CD4-positive, alpha-beta T cell (primary cell): Measurements from ENCODE around the gene BAZ2A. TPM values are rescaled to one million over a fixed set of nuclear protein-coding genes. Genes with fewer than 3 reads are reported as not detected.

Experiments
- ATAC-seq: fragments of 200-7000 bp; cut with Tn5 transposase; one replicate; pipeline ENCODE4 v1.10.0; 2022; ENCODE audit warnings: mild to moderate bottlenecking; ENCODE audit not compliant: poor library complexity
- CTCF ChIA-PET: fragments of 350-600 bp; sonication (Branson Sonifier 250); formaldehyde crosslinking; loops from one replicate; lab custom pipeline; 2021; ENCODE audit warnings: antibody characterized with exemption, inconsistent platforms; lab: Charles Lee
- POLR2A ChIA-PET: fragments of 350-600 bp; sonication (Branson Sonifier 250); formaldehyde crosslinking; loops from one replicate; lab custom pipeline; 2021; ENCODE audit warnings: antibody characterized with exemption, inconsistent platforms; lab: Charles Lee
- DNase-seq, 14 experiments: peaks; one replicate each; pipeline ENCODE4 v3.0.0-alpha.2; 2013 to 2020; ENCODE audit warnings: mixed read lengths in 2 of 14
- H3K27ac ChIP-seq, 2 donors: one replicate each; pipeline versions ENCODE4 v1.5.1 to v1.7.0; 2013; ENCODE audit warnings: low read length in 2 of 2, low read depth in 1 of 2, mild to moderate bottlenecking in 1 of 2
- H3K27me3 ChIP-seq, 2 experiments: 1 replicate in 1 of 2; 2 replicates in 1 of 2; pipeline versions ENCODE4 v1.6.1 to v1.7.0; 2013; ENCODE audit warnings: low read length in 2 of 2, control low read depth in 1 of 2, mild to moderate bottlenecking in 1 of 2, moderate library complexity in 1 of 2; ENCODE audit not compliant: insufficient read depth in 2 of 2, control insufficient read depth in 1 of 2
- H3K36me3 ChIP-seq: one replicate; pipeline ENCODE4 v1.6.1; 2013; ENCODE audit warnings: low read length, control low read depth; ENCODE audit not compliant: insufficient read depth
- H3K4me1 ChIP-seq: one replicate; pipeline ENCODE4 v1.6.1; 2013; ENCODE audit warnings: low read length, control low read depth; ENCODE audit not compliant: insufficient read depth
- H3K4me3 ChIP-seq: one replicate; pipeline ENCODE4 v1.5.1; 2013; ENCODE audit warnings: mild to moderate bottlenecking, low read length, moderate library complexity
- H3K9me3 ChIP-seq, 2 experiments: 1 replicate in 1 of 2; 2 replicates in 1 of 2; pipeline versions ENCODE4 v1.6.1 to v1.7.0; 2013; ENCODE audit warnings: low read length in 2 of 2, mild to moderate bottlenecking in 2 of 2, control low read depth in 1 of 2, moderate library complexity in 1 of 2; ENCODE audit not compliant: control insufficient read depth in 1 of 2, insufficient read depth in 1 of 2
- H3K27ac Mint-ChIP-seq: one replicate; pipeline ENCODE4 v1.8.0; 2020; ENCODE audit warnings: mixed read lengths
- H3K27me3 Mint-ChIP-seq: one replicate; pipeline ENCODE4 v1.8.0; 2021; ENCODE audit warnings: mixed read lengths
- H3K36me3 Mint-ChIP-seq: one replicate; pipeline ENCODE4 v1.8.0; 2021; ENCODE audit warnings: low read depth, mixed read lengths
- H3K4me1 Mint-ChIP-seq: one replicate; pipeline ENCODE4 v1.8.0; 2021; ENCODE audit warnings: low read depth, mixed read lengths
- H3K4me3 Mint-ChIP-seq: one replicate; pipeline ENCODE4 v1.8.0; 2020; ENCODE audit warnings: mild to moderate bottlenecking, mixed read lengths
- H3K9me3 Mint-ChIP-seq: one replicate; pipeline ENCODE4 v1.8.0; 2020; ENCODE audit warnings: mixed read lengths
- CTCF ChIP-seq: fragments of 200-600 bp; IDR thresholded peaks from one replicate; pipeline ENCODE4 v1.8.0; 2022; ENCODE audit warnings: antibody characterized with exemption, mild to moderate bottlenecking
- intact Hi-C, 2 experiments: fragments of 100-400 bp; cut with DNase I in 1 of 2; cut with micrococcal nuclease in 1 of 2; formaldehyde crosslinking; loops; one replicate each; pipeline versions ENCODE4 v1.15.1 to v1.9.0; 2023 to 2025; cut with DNase I, micrococcal nuclease
- total RNA-seq, 174 experiments: library from RNA in 2 of 174; stranded (reverse) in 2 of 174; gene quantifications; one replicate each; pipeline ENCODE4 v1.2.3 and lab custom pipeline; 2021 to 2026

BAZ2A gene
- total RNA-seq, 2 experiments from 2014 or later, result 207 to 211 TPM

GRCh38 chr12:56645717-56646446 is 15.8 kb upstream of the BAZ2A start, which contains the start of gene ATP5F1B:
Gene ATP5F1B, minus strand, starts transcription at chr12:56645984. Its CDS starts 21 bp downstream, at chr12:56645963.
- H3K27me3 ChIP-seq, result no peaks in the 10 kb centered on the region
- Mint-ChIP-seq H3K4me3 (peak within 1 kb of the TSS; percentile 85), H3K9me3 (no peaks in the 10 kb centered on the region), H3K27me3 (no peaks in the 10 kb centered on the region), H3K36me3 (peaks cover 48% of the 10 kb centered on the region), H3K4me1 (peaks cover 34% of the 10 kb centered on the region), H3K27ac (peak within 1 kb of the TSS; percentile 88)
- peaks cover 36% of the 10 kb centered on the region for H3K4me1 ChIP-seq
- peak within 1 kb of the TSS; percentile 86 to 91 for H3K27ac ChIP-seq
- intact Hi-C loops, result loop anchor here (1.0 to 2.0 kb wide), 5 partner anchors 10 to 79 kb away; partner anchors contain the start of genes NACA (in 2 of the 2) and PTGES3 (in 1 of the 2)
- TF ChIP-seq CTCF, result no peak
- peak within 1 kb of the TSS; percentile 83 for H3K4me3 ChIP-seq
- DNase-seq (peak; percentile 74 to 99 (median 84)), ATAC-seq (peak; percentile 95)
- H3K36me3 ChIP-seq, result peaks cover 39% of the 10 kb centered on the region
- POLR2A ChIA-PET, result interaction anchor here (0.5 to 4.9 kb wide), 25 partner anchors 9 to 1905 kb away, joined by 3 to 102 read pairs (median 4); partner anchors contain the start of genes BAZ2A, NACA, PRIM1 and PTGES3
- no peaks in the 10 kb centered on the region for H3K9me3 ChIP-seq
- CTCF ChIA-PET, result interaction anchor here (0.6 to 3.9 kb wide), 6 partner anchors 10 to 182 kb away, joined by 3 to 25 read pairs (median 4); no protein-coding TSS in a partner anchor

GRCh38 chr12:56645201-56645716 is 15.1 kb upstream of the BAZ2A start:
- Histone ChIP-seq H3K27me3 (no peaks in the 10 kb centered on the region), H3K4me3 (peak overlapping the region; percentile 83), H3K27ac (peak overlapping the region; percentile 82 to 85), H3K4me1 (peaks cover 36% of the 10 kb centered on the region), H3K9me3 (no peaks in the 10 kb centered on the region), H3K36me3 (peaks cover 45% of the 10 kb centered on the region)
- peaks cover 34% of the 10 kb centered on the region for H3K4me1 Mint-ChIP-seq
- H3K36me3 Mint-ChIP-seq, result peaks cover 53% of the 10 kb centered on the region
- POLR2A ChIA-PET, result interaction anchor here (0.5 to 4.9 kb wide), 17 partner anchors 11 to 1905 kb away, joined by 3 to 102 read pairs (median 4); partner anchors contain the start of genes BAZ2A, NACA, PRIM1 and PTGES3
- ATAC-seq (no peak), DNase-seq (peak in 1 of 14 experiments; percentile 20)
- no peak for TF ChIP-seq CTCF
- no peaks in the 10 kb centered on the region for H3K9me3 Mint-ChIP-seq
- H3K27me3 Mint-ChIP-seq, result no peaks in the 10 kb centered on the region
- peak overlapping the region; percentile 85 for H3K4me3 Mint-ChIP-seq
- CTCF ChIA-PET, result interaction anchor here (0.6 to 3.9 kb wide), 3 partner anchors 9 to 39 kb away, joined by 4 to 25 read pairs (median 5); no protein-coding TSS in a partner anchor
- H3K27ac Mint-ChIP-seq, result peak overlapping the region; percentile 88
- intact Hi-C loops, result loop anchor here in 1 of 2 experiments (2.0 kb wide), 1 partner anchor 44 kb away; the partner anchor contains the start of gene PTGES3

GRCh38 chr12:56644654-56645053 is 14.5 kb upstream of the BAZ2A start:
- ATAC-seq, result no peak
- Mint-ChIP-seq H3K36me3 (peaks cover 59% of the 10 kb centered on the region), H3K4me3 (peak overlapping the region; percentile 85), H3K9me3 (no peaks in the 10 kb centered on the region), H3K27me3 (no peaks in the 10 kb centered on the region), H3K4me1 (peaks cover 39% of the 10 kb centered on the region), H3K27ac (peak overlapping the region; percentile 88)
- DNase-seq, result no peak
- H3K27ac ChIP-seq, result peak overlapping the region; percentile 82 to 85
- H3K4me1 ChIP-seq, result peaks cover 36% of the 10 kb centered on the region
- peak overlapping the region; percentile 83 for H3K4me3 ChIP-seq
- POLR2A ChIA-PET, result interaction anchor here (1.0 to 4.9 kb wide), 7 partner anchors 10 to 827 kb away, joined by 3 to 102 read pairs (median 30); partner anchors contain the start of genes BAZ2A, NACA, PTGES3 and SARNP
- no peaks in the 10 kb centered on the region for H3K27me3 ChIP-seq
- CTCF ChIA-PET, result interaction anchor here (3.9 kb wide), 1 partner anchor 8 kb away, joined by 25 read pairs; no protein-coding TSS in a partner anchor
- no peaks in the 10 kb centered on the region for H3K9me3 ChIP-seq
- H3K36me3 ChIP-seq, result peaks cover 50% of the 10 kb centered on the region
- no peak for TF ChIP-seq CTCF
- intact Hi-C loops, result loop anchor here in 1 of 2 experiments (2.0 kb wide), 1 partner anchor 44 kb away; the partner anchor contains the start of gene PTGES3
